Cardiac fibroblast (primary cell): Measurements from ENCODE around the gene ZNF783.
"Not testable (repeated sequence)": the region's sequence is repeated elsewhere in the genome, so short reads cannot be mapped to it uniquely, and the experiment has no call there.

ENCODE experiments used
- DNase-seq, 2 donors: peaks; one replicate each; pipeline versions ENCODE4 v3.0.0 to v3.0.0-alpha.2; 2010; ENCODE audit warnings: low read depth in 2 of 2
- H3K4me3 ChIP-seq, 2 donors: replicated peaks in 1 of 2; 1 replicate in 1 of 2; 2 replicates in 1 of 2; pipeline ENCODE4 v1.5.1; 2011; ENCODE audit warnings: low read depth in 2 of 2, low read length in 2 of 2, mild to moderate bottlenecking in 2 of 2, moderate library complexity in 1 of 2
- TF ChIP-seq, protein P1 (sequence below): IDR thresholded peaks from one replicate; pipeline ENCODE4 v1.5.1; 2011; ENCODE audit warnings: low read depth, mild to moderate bottlenecking, low read length, inconsistent platforms

The ZNF783 gene

DNA sequence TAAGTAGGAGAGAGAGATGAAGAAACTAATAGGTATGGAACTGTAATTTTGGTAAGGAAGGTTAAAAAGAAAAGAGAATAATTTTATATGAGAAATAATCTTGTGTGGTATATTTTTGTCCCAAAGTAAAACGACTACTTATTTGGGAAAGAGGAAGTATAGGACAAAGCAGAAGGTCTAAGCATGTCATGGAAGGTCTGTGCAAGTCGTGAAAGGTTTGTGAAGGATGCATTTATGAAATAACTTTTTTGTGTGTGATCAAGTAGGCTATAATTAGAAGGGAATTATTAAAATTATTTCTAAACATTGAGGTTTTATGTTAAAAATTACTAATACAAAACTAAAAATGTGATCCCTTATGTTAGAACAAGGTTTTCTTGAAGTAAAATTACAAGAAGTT, 63.3 kb downstream of the ZNF783 start:
- no peak for DNase-seq
- H3K4me3 ChIP-seq, result no peak overlapping the region
- TF ChIP-seq, protein P1, sequence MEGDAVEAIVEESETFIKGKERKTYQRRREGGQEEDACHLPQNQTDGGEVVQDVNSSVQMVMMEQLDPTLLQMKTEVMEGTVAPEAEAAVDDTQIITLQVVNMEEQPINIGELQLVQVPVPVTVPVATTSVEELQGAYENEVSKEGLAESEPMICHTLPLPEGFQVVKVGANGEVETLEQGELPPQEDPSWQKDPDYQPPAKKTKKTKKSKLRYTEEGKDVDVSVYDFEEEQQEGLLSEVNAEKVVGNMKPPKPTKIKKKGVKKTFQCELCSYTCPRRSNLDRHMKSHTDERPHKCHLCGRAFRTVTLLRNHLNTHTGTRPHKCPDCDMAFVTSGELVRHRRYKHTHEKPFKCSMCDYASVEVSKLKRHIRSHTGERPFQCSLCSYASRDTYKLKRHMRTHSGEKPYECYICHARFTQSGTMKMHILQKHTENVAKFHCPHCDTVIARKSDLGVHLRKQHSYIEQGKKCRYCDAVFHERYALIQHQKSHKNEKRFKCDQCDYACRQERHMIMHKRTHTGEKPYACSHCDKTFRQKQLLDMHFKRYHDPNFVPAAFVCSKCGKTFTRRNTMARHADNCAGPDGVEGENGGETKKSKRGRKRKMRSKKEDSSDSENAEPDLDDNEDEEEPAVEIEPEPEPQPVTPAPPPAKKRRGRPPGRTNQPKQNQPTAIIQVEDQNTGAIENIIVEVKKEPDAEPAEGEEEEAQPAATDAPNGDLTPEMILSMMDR, result no peak

DNA sequence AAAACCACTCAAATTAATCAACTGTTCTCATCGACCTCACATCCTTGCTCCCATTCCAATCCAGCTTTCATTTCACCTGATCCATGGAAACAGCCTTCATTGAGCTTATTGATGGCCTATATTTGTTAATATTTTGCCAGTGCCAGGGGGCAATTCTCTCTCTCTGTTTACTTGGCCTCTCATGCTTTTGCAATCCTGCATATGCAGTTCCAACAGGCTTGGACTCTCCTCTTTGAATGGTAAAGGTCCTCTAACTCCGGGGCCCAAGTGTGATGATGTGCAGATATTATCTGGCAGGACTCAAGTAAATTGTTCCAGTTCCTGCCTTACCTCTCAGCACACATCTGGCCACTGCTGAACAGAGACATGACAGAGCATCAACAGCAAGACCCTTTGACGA, 67.3 kb downstream of the ZNF783 start:
- no peak overlapping the region for H3K4me3 ChIP-seq
- no peak for DNase-seq
- TF ChIP-seq, protein P1, result no peak

- H3K4me3 ChIP-seq, result no peak overlapping the region
Observed at GRCh38 chr7:149329766-149330334, 67.9 kb downstream of the ZNF783 start.

DNA sequence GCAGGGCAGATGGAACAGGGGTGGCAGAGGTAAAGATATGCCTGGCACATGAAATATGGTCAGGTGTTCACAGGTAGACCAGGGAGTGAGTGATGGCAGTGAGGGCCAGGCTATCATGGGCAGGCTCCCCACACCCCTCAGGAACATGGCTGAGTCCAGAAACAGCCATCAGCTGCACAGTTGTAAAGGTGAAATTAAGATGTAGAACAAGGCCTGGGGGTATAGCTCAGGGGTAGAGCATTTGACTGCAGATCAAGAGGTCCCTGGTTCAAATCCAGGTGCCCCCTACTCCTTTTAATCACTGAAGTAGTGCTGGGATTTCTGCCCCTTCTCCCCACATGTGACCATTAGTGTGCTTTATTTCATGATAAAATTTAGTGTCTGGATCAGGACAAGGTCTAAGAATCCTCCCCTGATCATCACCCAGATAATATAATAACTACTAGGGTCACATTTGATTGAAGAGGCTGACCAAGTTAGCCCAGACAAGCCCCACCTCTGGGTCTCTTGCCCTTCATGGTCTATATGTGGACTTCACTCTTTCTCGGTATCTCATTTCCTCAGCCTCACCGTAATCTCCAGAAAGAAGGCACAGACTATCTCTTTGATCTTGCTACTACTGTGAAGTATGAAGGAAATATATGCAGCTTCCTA, 69.0 kb downstream of the ZNF783 start:
- TF ChIP-seq, protein P1, result no peak
- H3K4me3 ChIP-seq, result no peak overlapping the region
- peak in 1 of 2 donors; percentile 32 for DNase-seq

More at GRCh38 chr7:149329766-149330334, 67.9 kb downstream of the ZNF783 start:
- DNase-seq, result no peak
- TF ChIP-seq, protein P1, result no peak

- not testable (repeated sequence) for H3K4me3 ChIP-seq, DNase-seq
Observed at GRCh38 chr7:149332602-149333320, 70.8 kb downstream of the ZNF783 start.

DNA sequence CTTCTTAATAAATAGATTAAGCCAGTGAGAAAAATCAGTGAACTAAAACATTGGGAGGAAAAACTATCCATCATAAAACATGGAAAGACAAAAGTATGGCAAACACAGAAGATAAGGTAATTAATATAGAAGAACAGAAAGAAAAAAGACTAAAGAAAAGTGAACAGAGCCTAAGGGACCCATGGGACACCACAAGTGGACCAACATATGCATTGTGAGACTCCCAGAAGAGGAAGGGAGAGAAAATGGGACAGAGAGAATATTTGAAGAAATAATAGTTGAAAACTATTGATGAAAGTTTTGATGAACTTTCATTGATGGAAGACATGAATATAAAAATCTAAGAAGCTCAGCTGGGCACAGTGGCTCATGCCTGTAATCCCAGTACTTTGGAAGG, 71.3 kb downstream of the ZNF783 start:
- TF ChIP-seq, protein P1, result no peak
- no peak for DNase-seq
- H3K4me3 ChIP-seq, result no peak overlapping the region

DNA sequence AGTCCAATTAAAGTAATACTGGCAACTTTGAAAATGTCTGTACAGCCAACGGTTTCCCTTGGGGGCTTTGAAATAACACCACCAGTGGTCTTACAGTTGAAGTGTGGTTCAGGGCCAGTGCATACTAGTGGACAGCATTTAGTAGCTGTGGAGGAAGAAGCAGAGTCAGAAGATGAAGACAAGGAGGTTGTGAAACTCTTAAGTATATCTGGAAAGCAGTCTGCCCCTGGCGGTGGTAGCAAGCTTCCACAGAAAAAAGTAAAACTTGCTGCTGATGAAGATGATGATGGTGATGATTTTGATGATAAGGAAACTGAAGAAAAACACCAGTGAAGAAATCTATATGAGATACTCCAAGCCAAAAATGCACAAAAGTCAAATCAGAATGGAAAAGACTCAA, 72.2 kb downstream of the ZNF783 start:
- H3K4me3 ChIP-seq, result no peak overlapping the region
- no peak for DNase-seq
- TF ChIP-seq, protein P1, result no peak
